ENCODE measurements around the gene PPARG.
A peak's percentile ranks its signal among the peaks of the same experiment; 100 is the strongest.

Gene PPARG

GRCh38 chr3:12334786-12335185 is 45.9 kb downstream of the PPARG start:
- no peaks in the 10 kb centered on the region for H3K79me2 ChIP-seq (ENCODE audit: insufficient read depth, low read length)
- peaks cover 47% of the 10 kb centered on the region for H3K4me1 ChIP-seq (ENCODE audit: insufficient read depth, low read length)
- H2AFZ ChIP-seq (ENCODE audit: low read depth, low read length): peak overlapping the region; percentile 15; the same call in 1 of the 2 replicates
- H3K9ac ChIP-seq (ENCODE audit: low read depth, low read length): peak overlapping the region; percentile 55; the same call in 1 of the 2 replicates
- H3K27me3 ChIP-seq (ENCODE audit: insufficient read depth, low read length, poor library complexity): no peaks in the 10 kb centered on the region
- peak overlapping the region; percentile 94 for H3K27ac ChIP-seq (ENCODE audit: low read length)
- H3K4me3 ChIP-seq (ENCODE audit: low read depth in 1 of 2, low read length in 2 of 2): no peak overlapping the region
- H3K9me3 ChIP-seq (ENCODE audit: insufficient read depth, low read length, severe bottlenecking): no peaks in the 10 kb centered on the region
- TF ChIP-seq EZH2 (IDR thresholded peaks at IDR 0.05; ENCODE audit: borderline replicate concordance, low read depth, low read length, severe bottlenecking): no peak
- no peak for TF ChIP-seq CTCF (IDR thresholded peaks at IDR 0.05; ENCODE audit: borderline replicate concordance, extremely low read depth, low read length, poor library complexity, severe bottlenecking)
- ATAC-seq (ENCODE audit: insufficient read depth, low read depth) (no peak), DNase-seq (no peak)
- H4K20me1 ChIP-seq (ENCODE audit: insufficient read depth, low read length): no peaks in the 10 kb centered on the region
- peak overlapping the region; percentile 56; the same call in 1 of the 2 replicates for H3K4me2 ChIP-seq (ENCODE audit: insufficient read depth, low read length)
- no peaks in the 10 kb centered on the region for H3K36me3 ChIP-seq (ENCODE audit: insufficient read depth, low read length)

GRCh38 chr3:12335421-12335820 is 46.6 kb downstream of the PPARG start:
- Histone ChIP-seq H3K4me3 (ENCODE audit: low read depth in 1 of 2, low read length in 2 of 2) (peak overlapping the region in 1 of 2 experiments; percentile 32; a peak in 2 of 4 replicates), H3K4me1 (ENCODE audit: insufficient read depth, low read length) (peaks cover 47% of the 10 kb centered on the region), H3K4me2 (ENCODE audit: insufficient read depth, low read length) (peak overlapping the region; percentile 56), H3K9ac (ENCODE audit: low read depth, low read length) (peak overlapping the region; percentile 55), H2AFZ (ENCODE audit: low read depth, low read length) (peak overlapping the region; percentile 46), H4K20me1 (ENCODE audit: insufficient read depth, low read length) (no peaks in the 10 kb centered on the region), H3K79me2 (ENCODE audit: insufficient read depth, low read length) (no peaks in the 10 kb centered on the region), H3K36me3 (ENCODE audit: insufficient read depth, low read length) (no peaks in the 10 kb centered on the region), H3K27ac (ENCODE audit: low read length) (peak overlapping the region; percentile 94), H3K27me3 (ENCODE audit: insufficient read depth, low read length, poor library complexity) (no peaks in the 10 kb centered on the region), H3K9me3 (ENCODE audit: insufficient read depth, low read length, severe bottlenecking) (no peaks in the 10 kb centered on the region)
- no peak for TF ChIP-seq EZH2 (IDR thresholded peaks at IDR 0.05; ENCODE audit: borderline replicate concordance, low read depth, low read length, severe bottlenecking)
- TF ChIP-seq CTCF (IDR thresholded peaks at IDR 0.05; ENCODE audit: borderline replicate concordance, extremely low read depth, low read length, poor library complexity, severe bottlenecking): no peak
- DNase-seq: no peak
- no peak for ATAC-seq (ENCODE audit: insufficient read depth, low read depth)

- Histone ChIP-seq H3K79me2 (ENCODE audit: insufficient read depth, low read length) (no peaks in the 10 kb centered on the region), H3K4me2 (ENCODE audit: insufficient read depth, low read length) (peak overlapping the region; percentile 56), H4K20me1 (ENCODE audit: insufficient read depth, low read length) (no peaks in the 10 kb centered on the region), H3K4me3 (ENCODE audit: low read depth in 1 of 2, low read length in 2 of 2) (peak overlapping the region in 1 of 2 experiments; percentile 32; a peak in 2 of 4 replicates), H3K36me3 (ENCODE audit: insufficient read depth, low read length) (no peaks in the 10 kb centered on the region), H3K27ac (ENCODE audit: low read length) (peak overlapping the region; percentile 94), H2AFZ (ENCODE audit: low read depth, low read length) (peak overlapping the region; percentile 46), H3K27me3 (ENCODE audit: insufficient read depth, low read length, poor library complexity) (no peaks in the 10 kb centered on the region), H3K4me1 (ENCODE audit: insufficient read depth, low read length) (peaks cover 47% of the 10 kb centered on the region), H3K9me3 (ENCODE audit: insufficient read depth, low read length, severe bottlenecking) (no peaks in the 10 kb centered on the region), H3K9ac (ENCODE audit: low read depth, low read length) (peak overlapping the region; percentile 55)
- DNase-seq (peak; percentile 70), ATAC-seq (ENCODE audit: insufficient read depth, low read depth) (peak; percentile 99)
- TF ChIP-seq EZH2 (IDR thresholded peaks at IDR 0.05; ENCODE audit: borderline replicate concordance, low read depth, low read length, severe bottlenecking): no peak
- no peak for TF ChIP-seq CTCF (IDR thresholded peaks at IDR 0.05; ENCODE audit: borderline replicate concordance, extremely low read depth, low read length, poor library complexity, severe bottlenecking)
These were observed 47.2 kb downstream of the PPARG start for GRCh38 chr3:12336099-12336498.
